GM13977 (cell line): ENCODE results near the gene CHEK2.
"Not testable (repeated sequence)": the region's sequence is repeated elsewhere in the genome, so short reads cannot be mapped to it uniquely, and the experiment has no call there.

ENCODE experiments used
- DNase-seq: peaks from one replicate; pipeline ENCODE4 v3.0.0; 2012; ENCODE audit warnings: low spot score
- CTCF ChIP-seq: IDR thresholded peaks from 2 replicates; pipeline ENCODE4 v1.5.1; 2012; ENCODE audit warnings: mild to moderate bottlenecking, control low read depth; ENCODE audit not compliant: insufficient read depth; ENCODE audit errors: extremely low read depth, missing control alignments
- in situ Hi-C: fragments of 300-500 bp; cut with MboI; formaldehyde crosslinking; loops from one replicate; pipeline ENCODE4 v1.12.0; 2022; ENCODE audit warnings: low sequenced_read_pairs, low pct_unique_long_range_greater_than_20kb, mixed read lengths, inconsistent platforms; ENCODE audit not compliant: unreplicated experiment

The CHEK2 gene

GRCh38 chr22:28766628-28767027 lies 25.0 kb upstream of the CHEK2 start:
- no peak for TF ChIP-seq CTCF
- no peak for DNase-seq
- in situ Hi-C loops, result no loop called here

- in situ Hi-C loops, DNase-seq: not testable (repeated sequence)
Observed at GRCh38 chr22:28762000-28762399, 20.4 kb upstream of the CHEK2 start.

GRCh38 chr22:28761449-28761755 lies 19.8 kb upstream of the CHEK2 start:
- TF ChIP-seq CTCF, result no peak
- in situ Hi-C loops, result no loop called here
- DNase-seq, result no peak

- in situ Hi-C loops, result no loop called here
- no peak for DNase-seq
- TF ChIP-seq CTCF, result no peak
Observed at GRCh38 chr22:28759861-28760560, 18.4 kb upstream of the CHEK2 start.

- in situ Hi-C loops, DNase-seq: not testable (repeated sequence)
Observed at GRCh38 chr22:28754512-28754911, 12.9 kb upstream of the CHEK2 start.

- DNase-seq, result no peak
- in situ Hi-C loops, result no loop called here
- TF ChIP-seq CTCF, result no peak
Observed at GRCh38 chr22:28750471-28750881, 8.9 kb upstream of the CHEK2 start.

- in situ Hi-C loops, result no loop called here
- no peak for TF ChIP-seq CTCF
- DNase-seq, result no peak
Observed at GRCh38 chr22:28743852-28744251, 2.2 kb upstream of the CHEK2 start.

GRCh38 chr22:28742562-28742962 lies 942 bp upstream of the CHEK2 start:
- no peak for DNase-seq
- no peak for TF ChIP-seq CTCF
- in situ Hi-C loops, result no loop called here
